Measurements from ENCODE around the gene PIP4K2A. TPM values are rescaled to one million over a fixed set of nuclear protein-coding genes. Genes with fewer than 3 reads are reported as not detected.

Gene PIP4K2A
- total and polyA plus RNA-seq, 2 donors (not counting 3 experiments of a cell fraction or from before 2014, with no cell fraction given) = 11.8 to 32.6 TPM

GRCh38 chr10:22704942-22705341 lies 9.4 kb downstream of the PIP4K2A start:
- DNase-seq (ENCODE audit: low read depth, low spot score) (no peak), FAIRE-seq (no peak)
- no TSS peak for BruUV-seq (replicated peaks)
- Histone ChIP-seq H3K4me1 (ENCODE audit: control insufficient read depth, extremely low read depth, insufficient read depth, low read length) (no peaks in the 10 kb centered on the region), H3K4me2 (ENCODE audit: insufficient read depth, low read length) (no peak overlapping the region), H3K4me3 (replicated peaks in 1 of 3; ENCODE audit: insufficient read depth in 1 of 3, low read depth in 1 of 3, low read length in 3 of 3) (no peak overlapping the region), H3K9ac (replicated peaks; ENCODE audit: extremely low read depth, insufficient read depth, low read length) (no peak overlapping the region), H3K9me1 (replicated peaks; ENCODE audit: control insufficient read depth, extremely low read depth, insufficient read depth, low read length) (no peaks in the 10 kb centered on the region), H3K36me3 (ENCODE audit: control insufficient read depth in 2 of 2, extremely low read depth in 1 of 2, insufficient read depth in 2 of 2, low read length in 2 of 2) (no peaks in the 10 kb centered on the region), H4K20me1 (replicated peaks; ENCODE audit: control insufficient read depth, extremely low read depth, insufficient read depth, low read length) (peaks cover 3% of the 10 kb centered on the region), H3K79me2 (ENCODE audit: control insufficient read depth, insufficient read depth, low read length) (peaks cover 71% of the 10 kb centered on the region), H2AFZ (ENCODE audit: low read depth, low read length) (no peak overlapping the region), H3K27me3 (ENCODE audit: control insufficient read depth in 2 of 2, insufficient read depth in 2 of 2, low read length in 2 of 2) (no peaks in the 10 kb centered on the region), H3K9me3 (replicated peaks; ENCODE audit: control insufficient read depth, insufficient read depth, low read length) (no peaks in the 10 kb centered on the region), H3K27ac (ENCODE audit: insufficient read depth, low read depth, low read length) (no peak overlapping the region)
- intact Hi-C loops (cut with micrococcal nuclease) (no loop called here), dilution Hi-C loops (cut with MboI; ENCODE audit: extremely low pct_ligation_motif_present, low sequenced_read_pairs) (no loop called here)
- ChIA-PET POLR2A (no interaction called here), CTCF (interaction anchor here (0.6 to 1.8 kb wide), 3 partner anchors 8 to 13 kb away, joined by 3 to 8 read pairs (median 3); no protein-coding TSS in a partner anchor)
- no peak for TF ChIP-seq POLR2A (IDR thresholded peaks at IDR 0.05; ENCODE audit: low read depth, low read length)
- TF ChIP-seq FOS (IDR thresholded peaks at IDR 0.05; ENCODE audit: borderline replicate concordance, insufficient read depth, low read length) = no peak

DNA sequence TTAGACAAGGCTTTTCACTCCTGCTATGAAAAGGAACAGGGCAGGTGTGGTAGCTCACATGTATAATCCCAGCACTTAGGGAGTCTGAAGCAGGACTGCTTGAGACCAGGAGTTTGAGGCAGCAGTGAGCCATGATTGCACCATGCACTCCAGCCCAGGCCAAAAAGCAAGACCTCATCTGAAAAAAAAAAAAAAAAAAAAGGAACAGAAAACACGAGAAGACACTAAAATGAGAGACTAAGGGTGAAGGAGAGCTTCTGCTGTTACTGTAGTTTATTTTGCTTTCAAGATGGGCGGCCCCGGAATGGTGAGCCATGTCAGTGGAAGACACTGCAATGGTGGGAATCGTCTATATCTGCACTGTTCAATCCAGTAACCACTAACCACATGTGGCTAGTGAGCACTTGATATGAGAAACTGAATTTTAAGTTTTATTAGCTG lies 9.9 kb downstream of the PIP4K2A start:
- no peaks in the 10 kb centered on the region for H3K27me3 ChIP-seq (ENCODE audit: control insufficient read depth in 2 of 2, insufficient read depth in 2 of 2, low read length in 2 of 2)
- no TSS peak for BruUV-seq (replicated peaks)
- H3K4me1 ChIP-seq (ENCODE audit: control insufficient read depth, extremely low read depth, insufficient read depth, low read length) = no peaks in the 10 kb centered on the region
- no peak overlapping the region for H3K9ac ChIP-seq (replicated peaks; ENCODE audit: extremely low read depth, insufficient read depth, low read length)
- H4K20me1 ChIP-seq (replicated peaks; ENCODE audit: control insufficient read depth, extremely low read depth, insufficient read depth, low read length) = peaks cover 3% of the 10 kb centered on the region
- H3K27ac ChIP-seq (ENCODE audit: insufficient read depth, low read depth, low read length) = no peak overlapping the region
- ChIA-PET POLR2A (no interaction called here), CTCF (interaction anchor here (0.6 to 1.8 kb wide), 4 partner anchors 8 to 281 kb away, joined by 3 to 8 read pairs (median 4); no protein-coding TSS in a partner anchor)
- H2AFZ ChIP-seq (ENCODE audit: low read depth, low read length) = no peak overlapping the region
- intact Hi-C loops (cut with micrococcal nuclease) (no loop called here), dilution Hi-C loops (cut with MboI; ENCODE audit: extremely low pct_ligation_motif_present, low sequenced_read_pairs) (no loop called here)
- DNase-seq (ENCODE audit: low read depth, low spot score) = no peak
- H3K36me3 ChIP-seq (ENCODE audit: control insufficient read depth in 2 of 2, extremely low read depth in 1 of 2, insufficient read depth in 2 of 2, low read length in 2 of 2) = no peaks in the 10 kb centered on the region
- FAIRE-seq = no peak
- H3K9me1 ChIP-seq (replicated peaks; ENCODE audit: control insufficient read depth, extremely low read depth, insufficient read depth, low read length) = no peaks in the 10 kb centered on the region
- peaks cover 73% of the 10 kb centered on the region for H3K79me2 ChIP-seq (ENCODE audit: control insufficient read depth, insufficient read depth, low read length)
- H3K9me3 ChIP-seq (replicated peaks; ENCODE audit: control insufficient read depth, insufficient read depth, low read length) = no peaks in the 10 kb centered on the region
- TF ChIP-seq POLR2A (IDR thresholded peaks at IDR 0.05; ENCODE audit: low read depth, low read length) (no peak), MYC (IDR thresholded peaks at IDR 0.05; ENCODE audit: low read depth, low read length) (no peak)
- no peak overlapping the region for H3K4me2 ChIP-seq (ENCODE audit: insufficient read depth, low read length)
- H3K4me3 ChIP-seq (replicated peaks in 1 of 3; ENCODE audit: insufficient read depth in 1 of 3, low read depth in 1 of 3, low read length in 3 of 3) = no peak overlapping the region
